GM12892 (cell line): ENCODE results near the gene MAP2K5.

ENCODE experiments used
- DNase-seq: peaks from one replicate; pipeline ENCODE4 v3.0.0; 2011; ENCODE audit not compliant: insufficient read length
- FAIRE-seq: peaks from 2 replicates; lab custom pipeline; 2011; peaks lifted over from hg19 to GRCh38; lab: Jason Lieb, UNC
- POLR2A ChIP-seq: IDR thresholded peaks from 2 replicates; pipeline ENCODE4 v1.6.1; 2011; ENCODE audit warnings: low read depth, low read length, control low read depth
- POLR2AphosphoS5 ChIP-seq: IDR thresholded peaks from 2 replicates; pipeline ENCODE4 v1.6.1; 2011; ENCODE audit warnings: low read depth, low read length, control low read depth
- TAF1 ChIP-seq: IDR thresholded peaks from 2 replicates; pipeline ENCODE4 v1.6.1; 2011; ENCODE audit warnings: low read depth, mild to moderate bottlenecking, control low read depth, low read length, borderline replicate concordance

Gene MAP2K5

DNA sequence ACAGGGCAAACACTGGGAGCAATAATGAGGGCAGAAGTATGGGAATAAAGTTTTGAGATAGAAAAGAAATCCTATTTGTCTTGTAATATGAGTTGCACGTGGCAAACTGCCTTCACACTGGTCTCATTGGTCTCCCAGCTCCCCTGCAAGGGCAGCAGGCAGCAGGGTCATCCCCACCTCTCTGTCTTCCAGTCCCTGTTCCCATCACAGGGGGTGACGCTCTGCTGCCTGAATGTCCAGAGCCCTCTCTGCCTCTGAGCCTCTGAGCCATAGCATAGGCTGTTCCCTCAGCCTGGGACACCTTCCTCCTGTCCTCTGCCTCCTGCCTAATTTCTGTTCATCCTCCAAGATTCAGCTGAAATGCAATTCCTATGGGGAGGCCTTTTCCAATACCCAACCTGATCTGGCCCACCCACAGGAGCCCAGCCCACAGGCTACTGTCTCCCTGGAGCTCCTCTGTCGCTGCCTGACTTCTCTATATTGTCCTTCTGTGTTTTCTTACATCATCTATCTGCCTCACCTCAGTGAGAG is 270.7 kb downstream of the MAP2K5 start:
- TF ChIP-seq TAF1 (no peak), POLR2AphosphoS5 (no peak), POLR2A (no peak)
- FAIRE-seq, result no peak

DNA sequence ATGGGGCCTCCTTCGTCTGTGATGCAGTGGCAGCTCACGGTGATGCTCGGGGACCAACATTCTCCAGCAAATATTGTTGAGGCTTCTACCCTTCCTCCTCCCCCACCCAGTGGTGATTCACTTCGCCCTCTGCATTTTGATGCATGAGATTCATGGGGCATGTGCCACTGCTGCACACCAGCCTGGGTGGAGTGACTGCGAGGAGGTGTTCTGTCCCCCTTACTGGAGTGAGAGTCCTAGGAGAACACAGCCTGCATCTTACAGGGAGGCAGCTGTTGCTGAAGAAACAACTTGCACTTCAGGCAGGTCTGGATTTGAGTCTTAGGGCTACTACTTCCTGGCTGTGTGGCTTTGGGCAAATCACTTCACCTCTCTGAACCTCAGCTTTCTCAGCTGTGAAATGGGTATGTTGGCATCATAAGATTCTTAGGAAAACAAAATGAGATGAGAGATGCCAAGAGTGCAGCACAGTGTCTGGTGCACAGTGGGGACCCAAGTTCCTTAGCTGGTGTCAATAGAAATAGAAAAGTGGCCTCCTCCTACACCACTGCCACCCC is 272.6 kb downstream of the MAP2K5 start:
- FAIRE-seq (no peak), DNase-seq (no peak)
- TF ChIP-seq TAF1 (no peak), POLR2A (no peak), POLR2AphosphoS5 (no peak)

More for the DNA sequence above, 270.7 kb downstream of the MAP2K5 start:
- DNase-seq, result no peak

DNA sequence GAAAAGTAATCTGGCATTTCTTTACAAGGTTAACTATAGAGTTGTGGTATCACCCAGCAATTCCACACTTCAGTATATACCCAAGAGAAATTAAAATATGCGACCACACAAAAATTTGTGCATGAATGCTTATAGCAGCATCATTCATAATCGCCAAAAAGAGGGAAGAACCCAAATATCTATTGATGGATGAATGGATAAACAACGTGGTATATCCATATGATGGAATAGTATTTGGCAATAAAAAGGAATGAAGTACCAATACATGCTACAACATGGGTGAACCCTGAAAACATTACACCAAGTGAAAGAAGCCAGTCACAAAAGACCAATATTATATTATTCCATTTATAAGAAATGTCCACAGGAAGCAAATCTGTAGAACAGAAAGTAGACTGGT is 274.2 kb downstream of the MAP2K5 start:
- FAIRE-seq, result no peak
- TF ChIP-seq POLR2A (no peak), POLR2AphosphoS5 (no peak), TAF1 (no peak)
- no peak for DNase-seq

DNA sequence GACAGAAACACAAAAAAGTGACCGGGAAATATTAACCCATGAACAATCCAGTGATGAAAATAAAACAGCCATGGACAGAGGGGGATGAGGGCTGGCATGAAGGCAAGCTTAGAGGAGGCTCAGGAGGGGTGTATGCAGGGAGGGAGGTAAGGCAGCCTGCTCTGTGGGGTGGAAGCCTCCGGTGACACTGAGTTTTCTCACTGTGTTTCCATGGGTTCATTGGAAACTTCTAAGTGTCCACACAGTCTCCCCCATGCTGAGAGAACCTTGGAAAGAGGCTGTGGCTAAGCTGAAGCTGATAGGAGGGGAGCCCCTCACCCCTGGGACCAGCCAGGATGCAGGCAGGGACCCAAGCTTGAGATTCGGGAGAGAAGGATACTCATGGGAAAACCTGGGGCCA is 276.0 kb downstream of the MAP2K5 start:
- TF ChIP-seq POLR2A (no peak), TAF1 (no peak)
- no peak for DNase-seq
- FAIRE-seq, result no peak

DNA sequence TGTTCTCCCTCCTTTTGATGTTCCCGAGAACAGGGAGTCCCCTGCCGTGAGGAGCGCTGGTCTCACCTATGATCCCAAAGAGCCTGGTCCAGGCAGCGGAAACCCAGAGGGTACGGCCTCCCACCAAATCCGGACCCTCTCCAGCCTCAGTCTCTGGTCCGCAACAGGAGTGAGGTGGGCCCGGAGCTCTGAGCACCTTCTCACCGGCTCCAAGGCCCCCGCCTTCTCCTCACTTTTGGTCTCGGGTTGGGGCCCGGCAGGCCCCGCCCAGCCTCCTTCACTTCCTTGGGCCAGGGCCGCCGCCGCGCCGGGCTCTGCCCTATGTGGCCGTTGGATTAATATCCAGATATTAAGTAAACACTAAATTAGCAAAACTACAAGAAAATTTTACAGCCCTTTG is 277.1 kb downstream of the MAP2K5 start:
- TF ChIP-seq POLR2AphosphoS5, result no peak
- TF ChIP-seq TAF1, result no peak
- TF ChIP-seq POLR2A, result no peak
- FAIRE-seq (no peak), DNase-seq (no peak)

DNA sequence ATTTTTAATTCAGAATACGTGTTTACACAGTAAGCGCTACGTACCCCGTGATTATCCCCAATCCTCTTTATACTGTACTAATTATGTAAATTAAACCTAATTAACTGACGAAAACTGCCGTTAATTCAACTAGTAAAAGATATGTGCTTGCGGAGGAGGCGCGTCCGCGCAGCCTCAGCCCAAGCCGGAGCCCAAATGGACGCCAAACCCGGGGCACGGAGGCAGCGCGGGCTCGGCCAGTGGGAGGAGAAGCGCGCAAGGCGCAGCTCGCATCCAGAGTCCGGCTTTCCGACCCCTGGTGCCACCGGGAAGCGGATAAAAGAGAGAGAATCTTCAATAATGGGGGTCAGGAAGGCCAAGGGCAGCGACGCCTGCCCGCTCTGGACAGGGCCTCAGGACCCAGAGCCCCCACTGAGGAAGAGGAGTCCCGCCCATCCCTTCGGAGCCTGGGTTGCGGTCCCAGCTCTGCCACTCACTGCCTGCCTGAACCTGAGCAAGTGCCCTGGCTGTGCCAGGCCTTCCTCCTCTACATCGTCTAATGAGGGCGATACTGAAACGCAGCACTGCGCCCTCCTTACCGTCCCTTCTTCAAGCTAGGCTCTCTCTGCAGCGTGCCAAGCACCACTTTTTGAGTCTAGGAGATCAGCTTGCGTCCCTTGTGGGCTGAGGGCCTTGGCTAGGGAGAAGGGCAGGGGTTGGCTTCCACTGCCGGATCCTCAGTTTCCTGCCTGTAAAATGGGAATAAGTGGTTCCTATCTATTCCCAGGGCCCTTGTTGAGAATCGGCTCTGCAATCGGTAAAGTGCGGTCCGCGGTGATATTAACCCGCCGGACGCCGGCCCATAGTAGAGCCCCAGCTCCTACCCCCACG is 277.9 kb downstream of the MAP2K5 start:
- TF ChIP-seq POLR2A (no peak), TAF1 (no peak), POLR2AphosphoS5 (no peak)
- DNase-seq (no peak), FAIRE-seq (no peak)

DNA sequence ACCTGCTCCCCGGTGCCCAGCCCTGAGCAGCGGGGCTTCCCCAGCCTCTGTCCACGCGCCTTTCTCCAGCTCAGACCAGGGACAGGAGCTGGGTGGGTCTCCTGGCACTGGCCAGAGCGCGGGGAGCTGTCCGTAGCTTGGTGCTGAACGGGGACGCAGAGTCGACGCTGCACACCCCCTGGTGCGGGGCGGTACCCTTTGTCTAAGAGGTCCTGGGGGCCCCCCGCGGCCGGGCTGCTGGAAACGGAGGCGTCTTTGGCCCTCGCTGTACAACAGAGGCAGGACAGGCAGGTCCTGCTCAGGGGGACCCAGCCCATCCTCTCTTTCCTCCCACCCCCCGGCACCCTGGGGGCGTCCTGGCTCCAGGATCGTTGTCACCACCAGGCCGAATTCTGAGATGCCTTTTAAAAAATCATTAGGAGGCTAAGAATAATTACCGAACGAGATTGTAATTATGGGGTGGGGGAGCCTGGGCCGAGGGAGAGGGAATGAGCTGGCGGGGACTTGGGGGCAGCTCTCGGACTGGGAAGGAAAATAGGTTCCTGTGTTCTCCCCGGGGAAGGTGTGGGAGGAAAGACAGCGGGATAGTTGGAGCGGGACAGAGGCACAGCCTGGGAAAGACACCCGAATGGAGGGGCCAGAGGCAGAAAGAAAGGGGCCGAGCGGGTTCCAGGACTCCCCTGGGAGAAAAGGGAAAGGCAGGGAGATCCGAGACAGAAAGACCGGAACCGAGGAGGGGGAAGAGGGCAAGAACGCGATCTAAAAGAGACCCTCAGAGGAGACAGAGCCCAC is 278.7 kb downstream of the MAP2K5 start:
- FAIRE-seq (no peak), DNase-seq (no peak)
- TF ChIP-seq TAF1, result no peak
- no peak for TF ChIP-seq POLR2AphosphoS5
- TF ChIP-seq POLR2A, result no peak

DNA sequence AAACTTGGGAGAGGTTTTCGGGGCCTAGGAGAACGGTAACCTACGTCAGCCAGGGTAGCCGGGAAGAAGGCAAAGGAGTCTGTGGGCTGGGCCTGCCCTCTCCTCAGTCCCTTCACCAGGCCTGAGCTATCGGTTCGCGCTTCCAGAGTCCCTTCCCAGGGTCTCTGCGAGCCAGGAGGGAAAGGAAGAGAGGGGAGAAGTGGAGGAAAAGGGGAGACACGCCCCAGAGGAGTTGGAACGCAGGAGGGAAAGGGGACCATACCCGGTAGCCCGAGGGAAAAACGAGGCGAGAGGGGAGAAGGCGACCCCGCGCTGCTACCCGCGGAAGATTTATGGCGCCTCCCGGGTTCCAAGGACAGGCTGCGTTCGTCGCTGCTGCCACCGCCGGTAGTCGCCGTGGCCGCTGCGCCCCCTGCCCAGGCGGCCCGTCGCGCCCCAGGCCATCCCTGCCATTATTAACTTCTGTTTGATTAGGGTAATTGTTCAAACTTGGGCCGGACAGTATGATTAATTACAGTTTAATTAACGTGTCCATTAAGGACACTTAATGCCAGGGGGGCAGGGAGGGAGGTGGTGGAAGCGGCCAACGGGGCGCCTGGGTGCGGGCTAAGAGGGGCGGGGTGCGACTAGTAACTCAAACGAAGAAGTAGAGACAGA is 279.4 kb downstream of the MAP2K5 start:
- FAIRE-seq (no peak), DNase-seq (no peak)
- TF ChIP-seq POLR2AphosphoS5, result no peak
- TF ChIP-seq TAF1, result no peak
- no peak for TF ChIP-seq POLR2A

DNA sequence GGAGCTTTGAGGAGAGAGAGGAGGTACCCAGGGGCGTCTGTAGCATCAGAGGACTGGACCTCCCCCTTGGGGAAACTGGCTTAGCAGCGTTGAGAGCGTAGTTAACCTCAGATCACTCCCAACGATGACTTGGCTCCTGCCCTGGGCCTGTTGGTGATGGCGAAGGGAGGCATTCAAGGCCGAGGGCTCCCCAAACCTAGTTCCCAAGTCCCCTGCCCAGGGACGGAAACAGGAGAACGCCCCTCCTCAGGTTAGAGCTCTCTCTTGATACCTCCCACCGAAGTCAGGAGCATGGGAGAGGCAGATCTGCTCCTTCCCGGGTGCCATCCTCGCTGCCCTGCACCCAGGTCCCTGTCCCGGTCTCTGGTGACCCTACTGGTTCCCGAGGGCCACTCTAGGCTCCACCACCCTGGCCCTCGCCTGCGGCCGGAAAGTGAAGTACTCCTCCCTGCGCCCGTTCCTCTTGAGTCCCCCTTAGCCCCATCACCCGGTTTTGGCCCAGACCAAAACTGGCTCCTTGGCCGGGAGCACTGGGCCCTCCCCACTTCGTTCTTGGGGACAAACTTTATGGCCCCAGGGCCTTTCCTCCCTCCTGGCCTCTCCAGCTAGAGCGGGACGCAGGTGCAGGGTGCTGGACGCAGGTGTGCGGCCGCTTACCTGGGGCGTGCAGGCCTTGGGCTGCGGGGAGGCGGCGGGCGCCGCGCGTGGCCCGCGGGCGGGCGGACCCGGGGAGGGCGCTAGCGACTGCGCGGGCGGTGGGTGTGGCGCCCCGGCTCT is 280.2 kb downstream of the MAP2K5 start:
- FAIRE-seq, result no peak
- no peak for DNase-seq

More for the DNA sequence above, 280.2 kb downstream of the MAP2K5 start:
- TF ChIP-seq TAF1 (no peak), POLR2A (no peak), POLR2AphosphoS5 (no peak)
